GM23248 (cell line): ENCODE results near the gene GAS7. TPM values are rescaled to one million over a fixed set of nuclear protein-coding genes. Genes with fewer than 3 reads are reported as not detected.
A peak's percentile ranks its signal among the peaks of the same experiment; 100 is the strongest.
"Not testable (repeated sequence)": the region's sequence is repeated elsewhere in the genome, so short reads cannot be mapped to it uniquely, and the experiment has no call there.

Source experiments
- DNase-seq: peaks from one replicate; pipeline ENCODE4 v3.0.0-alpha.2; 2015
- H2AFZ ChIP-seq: fragments of 200-600 bp; sonication (generic); 2 replicates; pipeline ENCODE4 v1.6.1; 2016; ENCODE audit warnings: antibody characterized with exemption
- H3F3A ChIP-seq: fragments of 200-600 bp; sonication (generic); 2 replicates; pipeline ENCODE4 v1.6.1; 2016; ENCODE audit warnings: mild to moderate bottlenecking, antibody characterized with exemption, mixed run types; ENCODE audit not compliant: insufficient read depth
- H3K27ac ChIP-seq: fragments of 200-600 bp; sonication (generic); 2 replicates; pipeline ENCODE4 v1.5.1; 2016; ENCODE audit warnings: mild to moderate bottlenecking
- H3K27me3 ChIP-seq: fragments of 200-600 bp; sonication (generic); replicated peaks from 2 replicates; pipeline ENCODE4 v1.6.1; 2016; ENCODE audit warnings: mild to moderate bottlenecking; ENCODE audit not compliant: insufficient read depth
- H3K36me3 ChIP-seq: fragments of 200-600 bp; sonication (generic); 2 replicates; pipeline ENCODE4 v1.6.1; 2016; ENCODE audit warnings: low read depth, mild to moderate bottlenecking
- H3K4me1 ChIP-seq: fragments of 200-600 bp; sonication (generic); 2 replicates; pipeline ENCODE4 v1.6.1; 2016; ENCODE audit warnings: mild to moderate bottlenecking; ENCODE audit not compliant: insufficient read depth
- H3K4me2 ChIP-seq: fragments of 200-600 bp; sonication (generic); one replicate; pipeline ENCODE4 v1.6.1; 2016; ENCODE audit warnings: mild to moderate bottlenecking; ENCODE audit not compliant: unreplicated experiment
- H3K4me3 ChIP-seq: fragments of 200-600 bp; sonication (generic); 2 replicates; pipeline ENCODE4 v1.5.1; 2016; ENCODE audit warnings: mild to moderate bottlenecking
- H3K79me2 ChIP-seq: fragments of 200-600 bp; sonication (generic); 2 replicates; pipeline ENCODE4 v1.6.1; 2016; ENCODE audit warnings: mild to moderate bottlenecking; ENCODE audit not compliant: insufficient read depth
- H3K9ac ChIP-seq: fragments of 200-600 bp; sonication (generic); 2 replicates; pipeline ENCODE4 v1.6.1; 2016; ENCODE audit warnings: mild to moderate bottlenecking
- H3K9me2 ChIP-seq: fragments of 200-600 bp; sonication (generic); 2 replicates; pipeline ENCODE4 v1.6.1; 2016; ENCODE audit warnings: mixed run types, mild to moderate bottlenecking, moderate library complexity; ENCODE audit not compliant: insufficient read depth
- H3K9me3 ChIP-seq: fragments of 200-600 bp; sonication (generic); one replicate; pipeline ENCODE4 v1.6.1; 2017; ENCODE audit warnings: low read depth
- H4K20me1 ChIP-seq: fragments of 200-600 bp; sonication (generic); 2 replicates; pipeline ENCODE4 v1.6.0; 2016; ENCODE audit not compliant: insufficient read depth
- EZH2 ChIP-seq: fragments of 200-600 bp; sonication (generic); IDR thresholded peaks from 2 replicates; pipeline ENCODE4 v1.6.1; 2018; ENCODE audit warnings: antibody characterized with exemption, mild to moderate bottlenecking; ENCODE audit not compliant: insufficient read depth, poor library complexity, severe bottlenecking
- EZH2phosphoT487 ChIP-seq: fragments of 200-600 bp; sonication (generic); IDR thresholded peaks from 2 replicates; pipeline ENCODE4 v1.6.1; 2018; ENCODE audit warnings: antibody characterized with exemption, moderate library complexity, mild to moderate bottlenecking, low read depth; ENCODE audit not compliant: insufficient read depth
- WGBS, 2 experiments: methylation state at CpG; one replicate each; pipeline ENCODE4 v1.1.6; 2015 to 2017; ENCODE audit warnings: low lambda C conversion rate in 2 of 2, low coverage in 1 of 2; ENCODE audit errors: missing lambda C conversion rate in 2 of 2; 5-methylcytosine and 5-hydroxymethylcytosine counted together
- in situ Hi-C: fragments of 300-500 bp; cut with MboI; formaldehyde crosslinking; loops from 2 replicates; pipeline ENCODE4 v1.15.0; 2020
- polyA plus RNA-seq: library from polyadenylated mRNA; unstranded; fragments of >200 nt; fragmentation: Nextera tagmentation; extraction: Ambion mirVana; gene quantifications from 2 replicates; pipeline ENCODE4 v1.2.1, GENCODE V29; 2016
- total RNA-seq: library from RNA; depleted of rRNA; stranded (reverse); fragments of >200 nt; shearing (Covaris generic); gene quantifications from 2 replicates; pipeline ENCODE4 v1.2.3, GENCODE V29; 2014

The GAS7 gene
- total and polyA plus RNA-seq, 2 experiments from 2014 or later: 6.7 to 13.4 TPM

GRCh38 chr17:10061111-10061845, 137.1 kb downstream of the GAS7 start:
- H3K27ac ChIP-seq: peak overlapping the region; percentile 69
- 0 out of 2 replicates have a peak, but pooled peaks cover 9% of the 10 kb centered on the region for H3F3A ChIP-seq
- peak overlapping the region; percentile 63 for H3K4me2 ChIP-seq
- no peaks in the 10 kb centered on the region; the same call in 1 of the 2 replicates for H3K79me2 ChIP-seq
- DNase-seq: peak; percentile 83
- H4K20me1 ChIP-seq: no peaks in the 10 kb centered on the region
- no peaks in the 10 kb centered on the region for H3K36me3 ChIP-seq
- WGBS, 2 experiments: 10 to 11% methylated on average over 13 of the region's 13 CpGs
- peak overlapping the region; percentile 46 for H3K4me3 ChIP-seq
- peak; percentile 85 for TF ChIP-seq EZH2phosphoT487
- no peak for TF ChIP-seq EZH2
- H3K27me3 ChIP-seq: no peaks in the 10 kb centered on the region
- H3K9me2 ChIP-seq: no peaks in the 10 kb centered on the region
- peak overlapping the region; percentile 31 for H2AFZ ChIP-seq
- peak overlapping the region; percentile 48 for H3K9ac ChIP-seq
- no peaks in the 10 kb centered on the region for H3K9me3 ChIP-seq
- in situ Hi-C loops: no loop called here
- peaks cover 22% of the 10 kb centered on the region for H3K4me1 ChIP-seq

GRCh38 chr17:10060526-10060925, 137.9 kb downstream of the GAS7 start:
- no peaks in the 10 kb centered on the region for H3K9me3 ChIP-seq

GRCh38 chr17:10059684-10060211, 138.7 kb downstream of the GAS7 start:
- no peak for TF ChIP-seq EZH2
- no peak for TF ChIP-seq EZH2phosphoT487
- Histone ChIP-seq H3K36me3 (no peaks in the 10 kb centered on the region), H3K27me3 (no peaks in the 10 kb centered on the region), H2AFZ (no peak overlapping the region), H3K9me3 (no peaks in the 10 kb centered on the region), H3K9ac (no peak overlapping the region), H3K79me2 (no peaks in the 10 kb centered on the region; the same call in 1 of the 2 replicates), H3F3A (0 out of 2 replicates have a peak, but pooled peaks cover 9% of the 10 kb centered on the region), H4K20me1 (no peaks in the 10 kb centered on the region), H3K4me1 (peaks cover 22% of the 10 kb centered on the region), H3K4me2 (no peak overlapping the region), H3K27ac (no peak overlapping the region), H3K9me2 (no peaks in the 10 kb centered on the region), H3K4me3 (no peak overlapping the region)
- WGBS, 2 experiments: 66 to 67% methylated on average over 11 of the region's 11 CpGs
- peak; percentile 38 for DNase-seq
- in situ Hi-C loops: no loop called here

More at GRCh38 chr17:10060526-10060925, 137.9 kb downstream of the GAS7 start:
- Histone ChIP-seq H3K4me2 (peak overlapping the region; percentile 63), H3K27me3 (no peaks in the 10 kb centered on the region), H4K20me1 (no peaks in the 10 kb centered on the region), H3K79me2 (no peaks in the 10 kb centered on the region; the same call in 1 of the 2 replicates), H3K9ac (0 out of 2 replicates have a peak overlapping the region, but pooled peaks have one; percentile 48), H3K4me1 (peaks cover 22% of the 10 kb centered on the region), H3F3A (0 out of 2 replicates have a peak, but pooled peaks cover 9% of the 10 kb centered on the region), H3K9me2 (no peaks in the 10 kb centered on the region), H2AFZ (no peak overlapping the region), H3K27ac (peak overlapping the region; percentile 69), H3K4me3 (no peak overlapping the region), H3K36me3 (no peaks in the 10 kb centered on the region)
- 80 to 81% methylated on average over 8 of the region's 8 CpGs for WGBS, 2 experiments
- DNase-seq: no peak
- in situ Hi-C loops: no loop called here
- TF ChIP-seq EZH2phosphoT487: no peak
- TF ChIP-seq EZH2: no peak

GRCh38 chr17:10058921-10059683, 139.3 kb downstream of the GAS7 start:
- H3K27ac ChIP-seq: no peak overlapping the region
- in situ Hi-C loops: no loop called here

GRCh38 chr17:10057466-10057865, 140.9 kb downstream of the GAS7 start:
- H3K9me2 ChIP-seq, H3K4me2 ChIP-seq, DNase-seq, H2AFZ ChIP-seq, H3K4me3 ChIP-seq, H4K20me1 ChIP-seq, H3F3A ChIP-seq, H3K36me3 ChIP-seq, H3K79me2 ChIP-seq, H3K27me3 ChIP-seq, H3K9ac ChIP-seq, in situ Hi-C loops, H3K27ac ChIP-seq, H3K9me3 ChIP-seq: not testable (repeated sequence)
- peaks cover 16% of the 10 kb centered on the region for H3K4me1 ChIP-seq
- WGBS, 2 experiments: 88 to 95% methylated on average over 7 to 25 of the region's 25 CpGs

More at GRCh38 chr17:10058921-10059683, 139.3 kb downstream of the GAS7 start:
- H4K20me1 ChIP-seq: no peaks in the 10 kb centered on the region
- H3K4me1 ChIP-seq: peaks cover 20% of the 10 kb centered on the region
- no peaks in the 10 kb centered on the region for H3K9me2 ChIP-seq
- H3K36me3 ChIP-seq: no peaks in the 10 kb centered on the region
- no peak overlapping the region for H3K4me3 ChIP-seq
- no peak overlapping the region for H3K9ac ChIP-seq
- no peaks in the 10 kb centered on the region; the same call in 1 of the 2 replicates for H3K79me2 ChIP-seq
- 0 out of 2 replicates have a peak, but pooled peaks cover 9% of the 10 kb centered on the region for H3F3A ChIP-seq
- H3K27me3 ChIP-seq: no peaks in the 10 kb centered on the region
- H3K4me2 ChIP-seq: no peak overlapping the region
- no peak for DNase-seq
- no peaks in the 10 kb centered on the region for H3K9me3 ChIP-seq
- H2AFZ ChIP-seq: no peak overlapping the region
- 94 to 95% methylated on average over 16 of the region's 16 CpGs for WGBS, 2 experiments
- TF ChIP-seq EZH2phosphoT487 (no peak), EZH2 (no peak)
